GM23338 (cell line): Measurements from ENCODE around the gene KAZN.

ENCODE experiments used
- CREB1 ChIP-seq: fragments of 250-450 bp; sonication (Bioruptor Pico); IDR thresholded peaks from 2 replicates; pipeline ENCODE4 v1.5.0; 2020; ENCODE audit warnings: low read depth, mild to moderate bottlenecking, moderate library complexity
- CTCF ChIP-seq, 2 experiments: fragments of 200-600 bp in 1 of 2; sonication (generic) in 1 of 2; conservative IDR thresholded peaks; 2 replicates each; pipeline versions ENCODE4 v1.5.1 to v1.6.1; 2016 to 2017; ENCODE audit warnings: antibody characterized with exemption in 2 of 2, low read depth in 2 of 2, mild to moderate bottlenecking in 2 of 2, moderate library complexity in 1 of 2
- ETS1 ChIP-seq: IDR thresholded peaks from 2 replicates; pipeline ENCODE4 v1.6.1; 2016; ENCODE audit warnings: antibody characterized with exemption
- EZH2 ChIP-seq: fragments of 200-600 bp; sonication (generic); IDR thresholded peaks from one replicate; pipeline ENCODE4 v1.8.0; 2017; ENCODE audit warnings: antibody characterized with exemption, mild to moderate bottlenecking, low read depth; ENCODE audit not compliant: unreplicated experiment
- EZH2phosphoT487 ChIP-seq: fragments of 200-600 bp; sonication (generic); IDR thresholded peaks from one replicate; pipeline ENCODE4 v1.8.1; 2018; ENCODE audit warnings: antibody characterized with exemption; ENCODE audit not compliant: unreplicated experiment
- JUNB ChIP-seq: IDR thresholded peaks from one replicate; pipeline ENCODE4 v1.6.1; 2016; ENCODE audit warnings: antibody characterized with exemption; ENCODE audit not compliant: unreplicated experiment
- POLR2AphosphoS5 ChIP-seq: IDR thresholded peaks from 2 replicates; pipeline ENCODE4 v1.6.1; 2016; ENCODE audit warnings: antibody characterized with exemption, low read depth
- REST ChIP-seq: IDR thresholded peaks from one replicate; pipeline ENCODE4 v1.6.1; 2018; ENCODE audit warnings: antibody characterized with exemption; ENCODE audit not compliant: unreplicated experiment
- STAT1 ChIP-seq: IDR thresholded peaks from one replicate; pipeline ENCODE4 v1.6.1; 2016; ENCODE audit warnings: antibody characterized with exemption; ENCODE audit not compliant: unreplicated experiment
- ZNF114 ChIP-seq: fragments of 250-450 bp; sonication (Bioruptor Pico); IDR thresholded peaks from 2 replicates; pipeline ENCODE4 v1.5.0; 2020; ENCODE audit warnings: mild to moderate bottlenecking, moderate library complexity
- ZNF331 ChIP-seq: fragments of 250-450 bp; sonication (Bioruptor Pico); IDR thresholded peaks from 2 replicates; pipeline ENCODE4 v1.5.0; 2020; ENCODE audit warnings: low read depth, mild to moderate bottlenecking, moderate library complexity
- TF ChIP-seq, protein P1 (sequence below): fragments of 250-450 bp; sonication (Bioruptor Pico); IDR thresholded peaks from 2 replicates; pipeline ENCODE4 v1.5.0; 2020; ENCODE audit warnings: mild to moderate bottlenecking, moderate library complexity

GRCh38 chr1:15090373-15090772, 491.9 kb downstream of the KAZN start:
- no peak for TF ChIP-seq CTCF (conservative IDR thresholded peaks at IDR 0.05; ENCODE audit: low read depth in 2 of 2)
- TF ChIP-seq CREB1 = no peak
- no peak for TF ChIP-seq EZH2
- no peak for TF ChIP-seq JUNB
- no peak for TF ChIP-seq REST
- no peak for TF ChIP-seq ETS1
- no peak for TF ChIP-seq EZH2phosphoT487
- TF ChIP-seq POLR2AphosphoS5 = no peak
- TF ChIP-seq, protein P1, sequence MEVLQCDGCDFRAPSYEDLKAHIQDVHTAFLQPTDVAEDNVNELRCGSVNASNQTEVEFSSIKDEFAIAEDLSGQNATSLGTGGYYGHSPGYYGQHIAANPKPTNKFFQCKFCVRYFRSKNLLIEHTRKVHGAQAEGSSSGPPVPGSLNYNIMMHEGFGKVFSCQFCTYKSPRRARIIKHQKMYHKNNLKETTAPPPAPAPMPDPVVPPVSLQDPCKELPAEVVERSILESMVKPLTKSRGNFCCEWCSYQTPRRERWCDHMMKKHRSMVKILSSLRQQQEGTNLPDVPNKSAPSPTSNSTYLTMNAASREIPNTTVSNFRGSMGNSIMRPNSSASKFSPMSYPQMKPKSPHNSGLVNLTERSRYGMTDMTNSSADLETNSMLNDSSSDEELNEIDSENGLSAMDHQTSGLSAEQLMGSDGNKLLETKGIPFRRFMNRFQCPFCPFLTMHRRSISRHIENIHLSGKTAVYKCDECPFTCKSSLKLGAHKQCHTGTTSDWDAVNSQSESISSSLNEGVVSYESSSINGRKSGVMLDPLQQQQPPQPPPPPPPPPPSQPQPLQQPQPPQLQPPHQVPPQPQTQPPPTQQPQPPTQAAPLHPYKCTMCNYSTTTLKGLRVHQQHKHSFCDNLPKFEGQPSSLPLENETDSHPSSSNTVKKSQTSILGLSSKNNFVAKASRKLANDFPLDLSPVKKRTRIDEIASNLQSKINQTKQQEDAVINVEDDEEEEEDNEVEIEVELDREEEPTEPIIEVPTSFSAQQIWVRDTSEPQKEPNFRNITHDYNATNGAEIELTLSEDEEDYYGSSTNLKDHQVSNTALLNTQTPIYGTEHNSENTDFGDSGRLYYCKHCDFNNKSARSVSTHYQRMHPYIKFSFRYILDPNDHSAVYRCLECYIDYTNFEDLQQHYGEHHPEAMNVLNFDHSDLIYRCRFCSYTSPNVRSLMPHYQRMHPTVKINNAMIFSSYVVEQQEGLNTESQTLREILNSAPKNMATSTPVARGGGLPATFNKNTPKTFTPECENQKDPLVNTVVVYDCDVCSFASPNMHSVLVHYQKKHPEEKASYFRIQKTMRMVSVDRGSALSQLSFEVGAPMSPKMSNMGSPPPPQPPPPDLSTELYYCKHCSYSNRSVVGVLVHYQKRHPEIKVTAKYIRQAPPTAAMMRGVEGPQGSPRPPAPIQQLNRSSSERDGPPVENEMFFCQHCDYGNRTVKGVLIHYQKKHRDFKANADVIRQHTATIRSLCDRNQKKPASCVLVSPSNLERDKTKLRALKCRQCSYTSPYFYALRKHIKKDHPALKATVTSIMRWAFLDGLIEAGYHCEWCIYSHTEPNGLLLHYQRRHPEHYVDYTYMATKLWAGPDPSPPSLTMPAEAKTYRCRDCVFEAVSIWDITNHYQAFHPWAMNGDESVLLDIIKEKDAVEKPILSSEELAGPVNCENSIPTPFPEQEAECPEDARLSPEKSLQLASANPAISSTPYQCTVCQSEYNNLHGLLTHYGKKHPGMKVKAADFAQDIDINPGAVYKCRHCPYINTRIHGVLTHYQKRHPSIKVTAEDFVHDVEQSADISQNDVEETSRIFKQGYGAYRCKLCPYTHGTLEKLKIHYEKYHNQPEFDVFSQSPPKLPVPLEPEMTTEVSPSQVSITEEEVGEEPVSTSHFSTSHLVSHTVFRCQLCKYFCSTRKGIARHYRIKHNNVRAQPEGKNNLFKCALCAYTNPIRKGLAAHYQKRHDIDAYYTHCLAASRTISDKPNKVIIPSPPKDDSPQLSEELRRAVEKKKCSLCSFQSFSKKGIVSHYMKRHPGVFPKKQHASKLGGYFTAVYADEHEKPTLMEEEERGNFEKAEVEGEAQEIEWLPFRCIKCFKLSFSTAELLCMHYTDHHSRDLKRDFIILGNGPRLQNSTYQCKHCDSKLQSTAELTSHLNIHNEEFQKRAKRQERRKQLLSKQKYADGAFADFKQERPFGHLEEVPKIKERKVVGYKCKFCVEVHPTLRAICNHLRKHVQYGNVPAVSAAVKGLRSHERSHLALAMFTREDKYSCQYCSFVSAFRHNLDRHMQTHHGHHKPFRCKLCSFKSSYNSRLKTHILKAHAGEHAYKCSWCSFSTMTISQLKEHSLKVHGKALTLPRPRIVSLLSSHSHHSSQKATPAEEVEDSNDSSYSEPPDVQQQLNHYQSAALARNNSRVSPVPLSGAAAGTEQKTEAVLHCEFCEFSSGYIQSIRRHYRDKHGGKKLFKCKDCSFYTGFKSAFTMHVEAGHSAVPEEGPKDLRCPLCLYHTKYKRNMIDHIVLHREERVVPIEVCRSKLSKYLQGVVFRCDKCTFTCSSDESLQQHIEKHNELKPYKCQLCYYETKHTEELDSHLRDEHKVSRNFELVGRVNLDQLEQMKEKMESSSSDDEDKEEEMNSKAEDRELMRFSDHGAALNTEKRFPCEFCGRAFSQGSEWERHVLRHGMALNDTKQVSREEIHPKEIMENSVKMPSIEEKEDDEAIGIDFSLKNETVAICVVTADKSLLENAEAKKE (CRISPR knock-in tag) = no peak
- no peak for TF ChIP-seq ZNF114 (CRISPR knock-in tag)
- no peak for TF ChIP-seq ZNF331
- TF ChIP-seq STAT1 = no peak
